DND-41 (cell line): ENCODE data around the gene ADK.

Experiments used
- ATAC-seq: fragments of 200-7000 bp; cut with Tn5 transposase; 3 replicates; pipeline ENCODE4 v1.9.1; 2021; ENCODE audit warnings: low read depth; ENCODE audit not compliant: insufficient read depth
- DNase-seq: peaks from one replicate; pipeline ENCODE4 v3.0.0-alpha.2; 2020
- H2AFZ ChIP-seq: 2 replicates; pipeline ENCODE4 v1.6.0; 2012; ENCODE audit warnings: low read depth, low read length
- H3K27ac ChIP-seq: 2 replicates; pipeline ENCODE4 v1.5.1; 2012; ENCODE audit warnings: low read length, inconsistent platforms
- H3K27me3 ChIP-seq: fragments of 200-600 bp; sonication (generic); 2 replicates; pipeline ENCODE4 v1.6.0; 2012; ENCODE audit warnings: low read length, mild to moderate bottlenecking, inconsistent platforms; ENCODE audit not compliant: insufficient read depth, poor library complexity
- H3K36me3 ChIP-seq: 2 replicates; pipeline ENCODE4 v1.5.1; 2012; ENCODE audit warnings: low read length, inconsistent platforms; ENCODE audit not compliant: insufficient read depth
- H3K4me1 ChIP-seq: 2 replicates; pipeline ENCODE4 v1.5.1; 2012; ENCODE audit warnings: mild to moderate bottlenecking, low read length; ENCODE audit not compliant: insufficient read depth
- H3K4me2 ChIP-seq: 2 replicates; pipeline ENCODE4 v1.6.0; 2012; ENCODE audit warnings: mild to moderate bottlenecking, moderate library complexity, low read length, inconsistent platforms; ENCODE audit not compliant: insufficient read depth
- H3K4me3 ChIP-seq, 2 experiments: fragments of 200-600 bp in 1 of 2; shearing (Covaris generic) in 1 of 2; 2 replicates each; pipeline ENCODE4 v1.5.1; 2012 to 2016; ENCODE audit warnings: inconsistent platforms in 2 of 2, low read length in 2 of 2, mild to moderate bottlenecking in 2 of 2, low read depth in 1 of 2, moderate library complexity in 1 of 2
- H3K79me2 ChIP-seq: 2 replicates; pipeline ENCODE4 v1.6.0; 2012; ENCODE audit warnings: low read length, inconsistent platforms; ENCODE audit not compliant: insufficient read depth
- H3K9ac ChIP-seq: 2 replicates; pipeline ENCODE4 v1.6.0; 2012; ENCODE audit warnings: low read depth, mild to moderate bottlenecking, inconsistent platforms, low read length, moderate library complexity
- H3K9me3 ChIP-seq: 2 replicates; pipeline ENCODE4 v1.5.1; 2012; ENCODE audit warnings: low read length, moderate library complexity, mild to moderate bottlenecking, inconsistent platforms; ENCODE audit not compliant: insufficient read depth, severe bottlenecking
- H4K20me1 ChIP-seq: 2 replicates; pipeline ENCODE4 v1.6.0; 2012; ENCODE audit warnings: low read length; ENCODE audit not compliant: insufficient read depth
- EZH2 ChIP-seq: IDR thresholded peaks from 3 replicates; pipeline ENCODE4 v1.6.1; 2012; ENCODE audit warnings: borderline replicate concordance, low read depth, mild to moderate bottlenecking, moderate library complexity, low read length, inconsistent platforms; ENCODE audit not compliant: severe bottlenecking
- TF ChIP-seq, protein P1 (sequence below): IDR thresholded peaks from 2 replicates; pipeline ENCODE4 v1.5.1; 2012; ENCODE audit warnings: borderline replicate concordance, low read length, moderate library complexity, mild to moderate bottlenecking; ENCODE audit not compliant: poor library complexity, severe bottlenecking; ENCODE audit errors: extremely low read depth

The ADK gene

DNA sequence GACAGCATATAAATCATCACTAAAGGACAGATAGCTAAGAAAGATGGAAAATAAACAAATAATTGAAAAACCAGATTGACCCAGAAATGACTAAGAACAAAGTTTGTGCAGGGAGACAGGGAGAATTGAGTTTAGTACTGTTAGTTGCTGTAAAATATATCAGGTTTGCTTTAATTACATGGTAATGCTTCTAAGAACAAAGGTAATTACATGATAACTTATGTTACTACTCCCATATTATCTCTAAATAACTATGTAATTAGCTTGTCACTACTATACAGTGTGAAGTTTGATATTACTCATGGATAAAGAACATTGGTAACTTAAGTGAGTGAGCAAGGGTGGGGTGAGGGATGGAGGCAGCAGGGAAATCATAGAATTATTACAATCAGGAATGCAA is 540.1 kb downstream of the ADK start:
- Histone ChIP-seq H3K27ac (no peak overlapping the region), H3K36me3 (peaks cover 5% of the 10 kb centered on the region; the same call in 1 of the 2 replicates), H3K9ac (no peak overlapping the region), H3K9me3 (no peaks in the 10 kb centered on the region), H3K27me3 (no peaks in the 10 kb centered on the region), H4K20me1 (no peaks in the 10 kb centered on the region), H3K4me2 (no peak overlapping the region), H3K4me1 (no peaks in the 10 kb centered on the region), H3K4me3 (no peak overlapping the region), H2AFZ (no peak overlapping the region), H3K79me2 (no peaks in the 10 kb centered on the region)
- ATAC-seq, result no peak
- no peak for TF ChIP-seq EZH2
- TF ChIP-seq, protein P1, sequence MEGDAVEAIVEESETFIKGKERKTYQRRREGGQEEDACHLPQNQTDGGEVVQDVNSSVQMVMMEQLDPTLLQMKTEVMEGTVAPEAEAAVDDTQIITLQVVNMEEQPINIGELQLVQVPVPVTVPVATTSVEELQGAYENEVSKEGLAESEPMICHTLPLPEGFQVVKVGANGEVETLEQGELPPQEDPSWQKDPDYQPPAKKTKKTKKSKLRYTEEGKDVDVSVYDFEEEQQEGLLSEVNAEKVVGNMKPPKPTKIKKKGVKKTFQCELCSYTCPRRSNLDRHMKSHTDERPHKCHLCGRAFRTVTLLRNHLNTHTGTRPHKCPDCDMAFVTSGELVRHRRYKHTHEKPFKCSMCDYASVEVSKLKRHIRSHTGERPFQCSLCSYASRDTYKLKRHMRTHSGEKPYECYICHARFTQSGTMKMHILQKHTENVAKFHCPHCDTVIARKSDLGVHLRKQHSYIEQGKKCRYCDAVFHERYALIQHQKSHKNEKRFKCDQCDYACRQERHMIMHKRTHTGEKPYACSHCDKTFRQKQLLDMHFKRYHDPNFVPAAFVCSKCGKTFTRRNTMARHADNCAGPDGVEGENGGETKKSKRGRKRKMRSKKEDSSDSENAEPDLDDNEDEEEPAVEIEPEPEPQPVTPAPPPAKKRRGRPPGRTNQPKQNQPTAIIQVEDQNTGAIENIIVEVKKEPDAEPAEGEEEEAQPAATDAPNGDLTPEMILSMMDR, result no peak
- no peak for DNase-seq

- Histone ChIP-seq H4K20me1 (no peaks in the 10 kb centered on the region; the same call in 1 of the 2 replicates), H3K27me3 (no peaks in the 10 kb centered on the region), H3K4me1 (no peaks in the 10 kb centered on the region), H3K4me2 (no peak overlapping the region), H3K27ac (no peak overlapping the region), H3K4me3 (no peak overlapping the region), H3K9me3 (no peaks in the 10 kb centered on the region), H3K9ac (no peak overlapping the region), H3K79me2 (no peaks in the 10 kb centered on the region), H2AFZ (no peak overlapping the region), H3K36me3 (peaks cover 12% of the 10 kb centered on the region; the same call in 1 of the 2 replicates)
- TF ChIP-seq, protein P1, result no peak
- no peak for TF ChIP-seq EZH2
- DNase-seq (no peak), ATAC-seq (no peak)
Measured at GRCh38 chr10:74704629-74705357, 553.8 kb downstream of the ADK start.

GRCh38 chr10:74705358-74705980 is 554.4 kb downstream of the ADK start:
- Histone ChIP-seq H3K36me3 (peaks cover 12% of the 10 kb centered on the region; the same call in 1 of the 2 replicates), H3K9me3 (no peaks in the 10 kb centered on the region), H3K27ac (no peak overlapping the region), H3K79me2 (no peaks in the 10 kb centered on the region), H3K4me1 (no peaks in the 10 kb centered on the region), H3K4me2 (no peak overlapping the region), H3K9ac (no peak overlapping the region), H3K4me3 (no peak overlapping the region), H4K20me1 (no peaks in the 10 kb centered on the region; the same call in 1 of the 2 replicates), H3K27me3 (no peaks in the 10 kb centered on the region), H2AFZ (no peak overlapping the region)
- TF ChIP-seq EZH2, result no peak
- TF ChIP-seq, protein P1, result no peak
- DNase-seq, result no peak
- ATAC-seq, result no peak
